Rectal smooth muscle tissue (tissue), 1 donor: ENCODE data around the gene LRP1B.

Experiments
- H3K27ac ChIP-seq: one replicate; pipeline ENCODE4 v1.7.0; 2013; ENCODE audit warnings: low read depth, low read length, inconsistent platforms
- H3K27me3 ChIP-seq: one replicate; pipeline ENCODE4 v1.7.0; 2013; ENCODE audit warnings: low read length; ENCODE audit not compliant: control insufficient read depth, insufficient read depth
- H3K36me3 ChIP-seq: one replicate; pipeline ENCODE4 v1.7.0; 2013; ENCODE audit warnings: low read length; ENCODE audit not compliant: control insufficient read depth, insufficient read depth
- H3K4me1 ChIP-seq: one replicate; pipeline ENCODE4 v1.7.0; 2013; ENCODE audit warnings: low read length; ENCODE audit not compliant: control insufficient read depth, insufficient read depth
- H3K4me3 ChIP-seq: one replicate; pipeline ENCODE4 v1.7.0; 2013; ENCODE audit warnings: low read length
- H3K9ac ChIP-seq: one replicate; pipeline ENCODE4 v1.7.0; 2013; ENCODE audit warnings: low read length

LRP1B gene

DNA sequence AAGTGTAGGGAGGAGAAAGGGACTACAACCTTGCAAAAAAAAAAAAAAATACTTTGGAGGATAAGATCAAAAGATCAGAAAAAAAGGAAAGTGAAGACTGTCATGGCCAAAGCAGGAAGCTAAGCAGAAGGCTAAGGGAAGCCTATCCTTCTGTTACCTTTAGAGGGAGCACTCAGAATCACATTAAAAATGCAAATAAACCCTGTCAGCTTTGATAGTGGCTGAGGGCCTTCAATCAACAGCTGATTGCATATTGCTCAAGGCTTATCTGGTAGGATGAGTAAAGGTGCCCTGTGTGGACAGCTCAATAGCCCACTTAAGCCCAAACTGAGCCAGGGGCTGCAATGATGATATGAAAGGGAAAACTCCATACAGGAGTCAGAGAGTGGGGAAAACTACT, 1021.2 kb downstream of the LRP1B start:
- H3K9ac ChIP-seq, result no peak overlapping the region
- H3K27me3 ChIP-seq, result no peaks in the 10 kb centered on the region
- no peak overlapping the region for H3K4me3 ChIP-seq
- H3K27ac ChIP-seq, result no peak overlapping the region
- no peaks in the 10 kb centered on the region for H3K36me3 ChIP-seq
- no peaks in the 10 kb centered on the region for H3K4me1 ChIP-seq

DNA sequence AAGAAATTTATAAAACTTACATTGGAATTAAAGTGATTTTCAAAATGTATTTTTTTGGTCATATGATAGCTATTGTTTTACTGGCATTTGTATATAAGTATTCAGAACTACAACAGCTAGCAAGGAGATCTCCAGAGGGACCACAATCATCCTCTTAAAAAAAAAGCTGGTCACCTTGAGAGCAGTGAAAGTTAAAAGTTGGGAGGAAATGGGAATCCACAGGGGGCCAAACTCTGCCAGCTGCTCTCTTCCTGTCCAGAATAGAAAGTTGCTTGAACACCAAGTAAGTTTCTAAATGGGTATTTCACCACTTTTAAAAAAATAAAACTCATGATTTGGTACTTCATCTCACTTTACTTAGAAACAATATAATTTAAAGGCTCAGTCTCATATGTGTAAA, 1025.1 kb downstream of the LRP1B start:
- Histone ChIP-seq H3K27me3 (no peaks in the 10 kb centered on the region), H3K36me3 (no peaks in the 10 kb centered on the region), H3K4me1 (no peaks in the 10 kb centered on the region), H3K9ac (no peak overlapping the region), H3K27ac (no peak overlapping the region), H3K4me3 (no peak overlapping the region)

- H3K4me1 ChIP-seq, result no peaks in the 10 kb centered on the region
- no peak overlapping the region for H3K9ac ChIP-seq
- H3K27ac ChIP-seq, result no peak overlapping the region
- H3K36me3 ChIP-seq, result no peaks in the 10 kb centered on the region
- no peaks in the 10 kb centered on the region for H3K27me3 ChIP-seq
- H3K4me3 ChIP-seq, result no peak overlapping the region
Observed at GRCh38 chr2:141103216-141103615, 1027.6 kb downstream of the LRP1B start.

- no peak overlapping the region for H3K9ac ChIP-seq
Observed at GRCh38 chr2:141079231-141079630, 1051.6 kb downstream of the LRP1B start.

DNA sequence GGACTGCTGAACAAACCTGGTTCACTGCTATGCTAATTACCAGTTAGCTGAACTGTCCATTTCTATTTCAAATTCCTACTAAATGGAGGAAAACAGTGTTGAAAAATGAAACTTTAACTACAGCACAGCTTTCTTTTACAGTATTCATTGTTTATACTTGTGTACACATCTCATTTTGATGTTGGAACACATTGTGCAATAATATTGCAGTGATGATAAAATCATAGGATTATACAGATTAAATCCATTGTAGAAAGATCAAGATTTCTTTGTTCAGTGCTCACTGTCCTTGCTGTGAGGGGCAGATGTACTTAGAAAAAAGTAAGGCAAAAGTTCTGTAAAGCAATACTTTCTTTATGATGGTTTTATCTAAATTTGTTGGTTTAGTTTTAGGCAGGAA, 1055.1 kb downstream of the LRP1B start:
- Histone ChIP-seq H3K27ac (no peak overlapping the region), H3K9ac (no peak overlapping the region), H3K4me1 (no peaks in the 10 kb centered on the region), H3K36me3 (no peaks in the 10 kb centered on the region), H3K27me3 (no peaks in the 10 kb centered on the region), H3K4me3 (no peak overlapping the region)

More at GRCh38 chr2:141079231-141079630, 1051.6 kb downstream of the LRP1B start:
- H3K36me3 ChIP-seq, result no peaks in the 10 kb centered on the region
- H3K27ac ChIP-seq, result no peak overlapping the region
- no peak overlapping the region for H3K4me3 ChIP-seq
- H3K4me1 ChIP-seq, result no peaks in the 10 kb centered on the region
- H3K27me3 ChIP-seq, result no peaks in the 10 kb centered on the region

DNA sequence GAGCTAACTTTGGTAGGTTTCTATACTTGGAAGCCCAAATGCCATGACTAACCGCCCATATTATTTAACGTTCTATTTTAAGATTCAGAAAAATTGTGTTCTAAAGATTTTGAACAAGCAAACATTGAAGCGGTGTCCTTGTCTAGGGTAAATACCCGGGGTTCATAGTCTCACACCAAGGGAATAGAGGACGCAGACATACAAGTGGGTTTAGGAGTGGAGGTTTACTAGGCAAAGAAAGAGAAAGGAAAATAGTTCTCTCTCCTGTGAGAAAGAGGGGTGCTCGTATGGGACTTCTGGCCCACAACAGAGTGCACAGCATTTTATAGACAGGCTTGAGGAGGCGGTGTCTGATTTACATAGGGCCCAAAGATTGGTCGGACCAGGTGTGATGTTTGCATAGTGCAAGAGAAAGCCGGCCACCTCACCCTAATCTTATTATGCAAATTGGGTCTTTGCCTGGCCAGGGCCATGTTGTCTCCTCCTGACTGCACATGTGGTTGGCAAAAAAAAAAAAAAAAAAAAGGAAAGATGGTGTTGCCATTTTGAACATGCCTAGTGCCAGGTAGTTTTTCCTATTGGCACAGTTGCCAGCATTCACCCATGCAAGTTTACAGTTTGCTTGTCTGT, 1062.6 kb downstream of the LRP1B start:
- no peak overlapping the region for H3K4me3 ChIP-seq
- H3K36me3 ChIP-seq, result no peaks in the 10 kb centered on the region
- no peak overlapping the region for H3K9ac ChIP-seq
- no peaks in the 10 kb centered on the region for H3K4me1 ChIP-seq
- H3K27ac ChIP-seq, result no peak overlapping the region
- no peaks in the 10 kb centered on the region for H3K27me3 ChIP-seq

DNA sequence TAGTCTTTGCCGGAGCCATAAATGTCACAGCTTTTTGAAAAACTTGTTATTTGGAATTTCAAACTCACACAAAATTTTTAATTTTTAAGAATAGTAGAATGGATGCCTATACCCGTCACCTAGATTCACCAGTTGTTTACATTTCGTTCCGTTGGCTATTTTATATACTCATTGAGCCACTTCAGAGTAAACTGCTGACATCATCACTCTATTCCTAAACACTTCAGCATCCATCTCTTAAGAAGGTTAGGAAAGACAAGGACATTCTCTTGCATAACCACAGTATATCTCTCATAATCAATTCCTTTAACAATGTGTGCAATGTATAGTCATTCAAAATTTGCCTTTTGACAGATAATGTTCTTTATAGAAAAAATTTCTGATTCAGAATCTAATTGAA, 1065.8 kb downstream of the LRP1B start:
- no peaks in the 10 kb centered on the region for H3K36me3 ChIP-seq
- H3K27me3 ChIP-seq, result no peaks in the 10 kb centered on the region
- H3K4me1 ChIP-seq, result no peaks in the 10 kb centered on the region
- no peak overlapping the region for H3K4me3 ChIP-seq
- H3K9ac ChIP-seq, result no peak overlapping the region
- H3K27ac ChIP-seq, result no peak overlapping the region

GRCh38 chr2:141063406-141063805, 1067.4 kb downstream of the LRP1B start:
- Histone ChIP-seq H3K4me1 (no peaks in the 10 kb centered on the region), H3K36me3 (no peaks in the 10 kb centered on the region), H3K4me3 (no peak overlapping the region), H3K9ac (no peak overlapping the region), H3K27ac (no peak overlapping the region), H3K27me3 (no peaks in the 10 kb centered on the region)

DNA sequence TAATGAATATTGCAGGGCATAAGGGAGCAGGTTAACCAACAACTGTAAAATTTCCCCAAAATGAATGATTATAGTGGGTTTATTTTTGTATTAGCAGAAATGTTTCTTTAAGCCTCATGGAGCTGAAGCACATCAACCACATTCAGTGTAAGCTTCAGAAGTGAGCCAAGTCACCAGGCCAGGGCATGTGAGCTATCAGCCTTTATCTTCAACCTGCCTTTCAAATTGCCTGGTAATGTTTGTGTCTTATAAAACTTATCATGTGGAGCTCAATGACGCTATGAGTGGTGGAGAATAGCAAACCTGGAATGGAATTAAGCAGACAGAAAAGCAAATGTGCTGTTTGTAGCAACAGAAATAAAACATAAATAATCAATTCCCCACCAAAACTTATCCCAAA, 1068.4 kb downstream of the LRP1B start:
- Histone ChIP-seq H3K9ac (no peak overlapping the region), H3K27me3 (no peaks in the 10 kb centered on the region), H3K36me3 (no peaks in the 10 kb centered on the region), H3K27ac (no peak overlapping the region), H3K4me3 (no peak overlapping the region), H3K4me1 (no peaks in the 10 kb centered on the region)

DNA sequence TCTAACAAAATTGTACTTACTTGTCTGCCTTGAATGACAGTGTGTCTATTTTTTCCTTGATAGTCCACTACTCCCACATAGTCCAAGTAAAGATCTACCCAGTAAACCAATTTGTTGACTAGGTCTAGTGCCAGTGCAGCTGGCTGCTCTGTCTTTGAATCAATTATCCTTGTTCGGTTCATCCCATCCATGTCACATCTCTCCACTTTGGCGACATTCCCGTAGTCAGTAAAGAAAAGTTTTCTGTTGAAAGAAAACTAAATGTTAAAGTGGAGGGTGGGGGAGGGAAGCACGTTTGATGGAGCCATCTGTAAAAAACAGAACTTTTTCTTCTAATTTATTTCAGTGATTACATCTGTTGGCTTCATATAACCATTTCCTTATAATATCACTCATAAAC, 1068.8 kb downstream of the LRP1B start:
- H3K4me3 ChIP-seq, result no peak overlapping the region
- H3K27me3 ChIP-seq, result no peaks in the 10 kb centered on the region
- no peaks in the 10 kb centered on the region for H3K36me3 ChIP-seq
- no peak overlapping the region for H3K9ac ChIP-seq
- H3K27ac ChIP-seq, result no peak overlapping the region
- no peaks in the 10 kb centered on the region for H3K4me1 ChIP-seq

DNA sequence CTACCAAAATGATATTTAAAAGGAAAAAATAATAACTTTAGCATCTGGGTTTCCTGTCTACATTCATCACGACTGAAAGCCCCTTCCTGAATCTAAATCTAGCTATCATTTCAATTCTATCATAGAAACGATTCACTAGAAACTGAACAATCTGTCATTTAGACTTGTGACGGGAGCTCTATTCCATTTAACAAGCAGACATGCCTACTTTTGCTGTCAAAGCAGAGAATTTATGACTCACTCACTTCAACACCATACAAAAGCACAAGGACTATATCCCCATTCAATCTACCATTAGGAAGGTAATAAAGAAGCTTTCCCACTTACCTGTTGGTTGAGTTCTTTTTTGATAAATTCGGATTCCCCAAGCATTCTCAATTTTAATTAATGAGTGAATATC, 1072.3 kb downstream of the LRP1B start:
- no peak overlapping the region for H3K9ac ChIP-seq
- H3K4me3 ChIP-seq, result no peak overlapping the region
- no peak overlapping the region for H3K27ac ChIP-seq
- H3K27me3 ChIP-seq, result no peaks in the 10 kb centered on the region
- H3K4me1 ChIP-seq, result no peaks in the 10 kb centered on the region
- H3K36me3 ChIP-seq, result no peaks in the 10 kb centered on the region

DNA sequence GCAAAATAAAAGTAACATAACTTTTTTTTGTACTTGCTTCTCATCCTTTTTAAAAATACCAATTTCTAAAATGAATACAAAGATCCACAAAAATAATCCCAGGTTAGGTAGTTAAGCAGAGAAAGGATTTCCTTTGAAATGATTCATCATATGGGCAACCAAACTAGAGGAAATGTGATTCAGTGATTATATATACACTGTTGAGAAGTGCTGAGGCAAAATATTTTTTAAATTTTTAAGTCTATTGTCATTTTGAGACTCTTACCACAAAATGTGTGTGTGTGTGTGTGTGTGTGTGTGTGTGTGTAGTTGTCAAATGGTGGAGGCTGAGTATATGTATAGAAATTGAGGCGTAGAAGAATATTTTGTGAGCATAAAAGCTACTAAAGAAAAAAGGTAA, 1075.3 kb downstream of the LRP1B start:
- Histone ChIP-seq H3K27me3 (no peaks in the 10 kb centered on the region), H3K4me3 (no peak overlapping the region), H3K4me1 (no peaks in the 10 kb centered on the region), H3K36me3 (no peaks in the 10 kb centered on the region), H3K27ac (no peak overlapping the region), H3K9ac (no peak overlapping the region)

- H3K9ac ChIP-seq, result no peak overlapping the region
- no peak overlapping the region for H3K4me3 ChIP-seq
- H3K27ac ChIP-seq, result no peak overlapping the region
- H3K36me3 ChIP-seq, result no peaks in the 10 kb centered on the region
- H3K4me1 ChIP-seq, result no peaks in the 10 kb centered on the region
- H3K27me3 ChIP-seq, result no peaks in the 10 kb centered on the region
Observed at GRCh38 chr2:141048951-141049350, 1081.9 kb downstream of the LRP1B start.
